Occipital lobe (tissue), 2 donors: ENCODE results near the gene SPDYE16. TPM values are rescaled to one million over a fixed set of nuclear protein-coding genes. Genes with fewer than 3 reads are reported as not detected.
"Not testable (repeated sequence)": the region's sequence is repeated elsewhere in the genome, so short reads cannot be mapped to it uniquely, and the experiment has no call there.

Experiments
- DNase-seq: peaks from one replicate; lab custom pipeline; 2025; lab: John Stamatoyannopoulos, UW
- total RNA-seq: library from RNA; depleted of rRNA; stranded (reverse); fragments of >200 nt; gene quantifications from one replicate; pipeline ENCODE4 v1.2.3, GENCODE V29; 2014

Gene SPDYE16
- total RNA-seq, 1 donor from 2014 or later, result not detected

DNA sequence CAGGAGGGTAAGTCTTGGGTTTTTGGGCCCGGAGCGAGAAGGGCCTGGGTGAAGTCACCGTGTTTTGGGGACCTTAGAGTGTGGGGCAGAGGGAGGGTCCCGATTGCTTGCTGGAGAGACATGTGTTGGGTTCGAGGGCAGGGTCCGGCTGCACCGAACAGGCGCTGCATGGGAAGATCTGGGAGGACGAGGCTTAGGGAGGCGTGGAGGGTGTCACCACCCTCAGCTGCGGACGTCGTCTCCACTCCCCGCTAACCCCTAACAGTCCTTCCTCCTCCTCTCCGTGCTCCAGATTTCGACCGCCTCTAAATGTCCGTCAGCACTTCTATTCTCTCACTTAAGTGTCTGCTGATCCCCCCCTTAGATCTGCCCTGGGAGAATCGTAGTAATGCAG is 6.8 kb upstream of the SPDYE16 start:
- DNase-seq, result peak; percentile 3

DNA sequence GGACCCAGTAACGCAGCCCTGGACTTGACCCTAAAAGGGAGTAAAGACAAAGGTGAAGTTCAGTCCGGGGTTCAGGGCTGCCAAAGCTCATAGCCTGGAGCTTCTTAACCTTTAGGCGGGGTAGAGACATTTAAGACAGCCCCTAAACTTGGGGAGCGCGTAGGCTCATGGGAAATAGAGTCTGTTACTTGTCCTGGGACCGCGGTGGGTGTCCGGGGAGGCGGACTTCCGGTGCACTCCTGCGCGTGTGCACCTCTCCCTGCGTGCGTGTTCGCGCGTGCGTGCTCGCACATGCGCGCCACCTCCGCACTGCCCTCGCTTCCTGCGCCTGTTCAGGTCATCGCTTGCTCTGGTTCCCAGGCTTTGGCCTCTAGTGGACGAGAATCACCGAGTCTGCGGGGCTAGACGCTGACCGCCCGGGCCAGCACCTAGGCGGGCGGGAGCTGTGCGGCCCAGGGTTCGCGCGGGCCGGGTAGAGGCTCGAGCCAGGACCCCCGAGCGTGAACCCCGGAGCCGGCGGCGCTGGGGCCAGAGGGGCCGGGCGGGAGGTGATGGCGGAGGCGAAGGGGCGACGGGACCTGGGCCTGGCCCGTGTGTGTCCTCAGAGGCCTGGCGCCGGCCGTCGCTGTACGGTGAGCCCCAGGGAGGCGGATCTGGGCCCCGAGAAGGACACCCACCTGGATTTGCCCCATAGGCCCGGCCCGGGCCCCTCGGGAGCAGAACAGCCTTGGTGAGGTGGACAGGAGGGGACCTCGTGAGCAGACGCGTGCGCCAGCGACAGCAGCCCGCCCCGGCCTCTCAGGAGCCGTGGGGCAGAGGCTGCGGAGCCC is 6.1 kb upstream of the SPDYE16 start:
- DNase-seq, result peak; percentile 79

DNA sequence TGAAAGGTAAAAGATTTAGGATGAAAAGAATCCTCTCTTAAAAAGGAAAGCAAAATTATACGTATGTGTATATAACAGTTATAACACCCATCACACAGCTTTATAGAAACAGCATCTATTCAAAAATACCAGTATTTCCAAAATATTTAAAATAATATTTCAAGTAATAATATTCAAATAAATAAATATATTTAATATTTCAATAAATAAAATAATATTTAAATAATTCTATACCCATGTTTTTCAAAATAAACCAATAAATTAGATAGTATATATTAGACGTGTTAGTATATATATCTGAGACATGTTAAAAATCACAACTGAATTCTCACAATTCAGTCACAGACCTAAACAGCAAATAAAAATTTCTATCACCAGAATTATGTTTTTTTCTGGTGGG is 11.5 kb downstream of the SPDYE16 start:
- not testable (repeated sequence) for DNase-seq

DNA sequence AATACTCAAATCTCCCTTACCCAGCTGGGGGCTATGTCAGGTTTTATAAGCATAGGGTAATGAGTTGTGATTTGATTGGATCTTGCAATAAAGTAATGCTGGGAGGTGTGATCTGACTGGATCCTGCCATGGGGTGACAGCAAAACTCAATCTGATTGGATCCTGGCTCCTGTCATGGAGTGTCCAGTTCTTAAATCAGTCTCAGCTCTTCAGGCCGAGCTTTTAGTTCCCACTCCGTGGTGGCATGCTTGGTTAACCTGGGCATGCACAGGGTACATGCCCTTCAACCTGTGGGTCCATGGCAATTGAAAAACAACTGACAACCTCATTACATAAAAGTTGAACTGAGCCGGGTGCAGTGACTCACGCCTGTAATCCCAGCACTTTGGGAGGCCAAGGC is 16.9 kb downstream of the SPDYE16 start:
- DNase-seq, result not testable (repeated sequence)

DNA sequence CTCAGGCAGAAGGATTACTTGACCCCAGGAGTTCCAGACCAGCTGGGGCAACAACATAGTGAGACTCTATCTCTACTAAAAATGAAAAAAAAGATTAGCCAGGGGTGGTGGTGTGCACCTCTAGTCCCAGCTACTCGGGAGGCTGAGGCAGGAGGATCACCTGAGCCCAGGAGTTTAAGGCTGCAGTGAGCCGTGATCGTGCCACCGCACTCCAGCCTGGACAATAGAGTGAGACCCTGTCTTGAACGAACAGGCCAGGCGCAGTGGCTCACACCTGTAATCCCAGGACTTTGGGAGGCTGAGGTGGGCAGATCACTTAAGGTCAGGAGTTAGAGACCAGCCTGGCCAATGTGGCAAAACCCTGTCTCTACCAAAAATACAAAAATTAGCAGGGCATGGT is 26.2 kb downstream of the SPDYE16 start:
- not testable (repeated sequence) for DNase-seq

DNA sequence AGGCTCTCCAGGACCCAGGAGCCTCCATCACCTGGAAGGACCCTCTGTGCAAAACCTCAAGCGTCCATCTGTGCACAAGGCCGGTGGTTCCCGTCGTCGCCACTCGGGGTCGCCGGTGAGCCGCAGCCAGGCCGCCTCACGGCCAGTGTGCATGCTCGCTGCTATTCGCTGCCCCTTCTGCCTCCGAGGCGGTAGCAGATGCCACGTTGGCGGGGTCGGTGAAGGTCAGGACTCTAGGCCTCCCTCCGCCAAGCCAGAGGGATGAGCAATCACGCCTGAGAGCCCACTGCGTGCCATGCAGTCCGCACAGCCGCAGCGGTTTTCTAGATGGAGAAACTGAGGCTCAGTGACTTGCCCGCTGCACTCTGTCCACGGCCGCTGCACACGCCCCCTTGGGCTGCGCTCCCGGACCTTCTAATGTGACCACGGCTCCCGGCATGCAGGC is 27.1 kb downstream of the SPDYE16 start:
- DNase-seq, result no peak

DNA sequence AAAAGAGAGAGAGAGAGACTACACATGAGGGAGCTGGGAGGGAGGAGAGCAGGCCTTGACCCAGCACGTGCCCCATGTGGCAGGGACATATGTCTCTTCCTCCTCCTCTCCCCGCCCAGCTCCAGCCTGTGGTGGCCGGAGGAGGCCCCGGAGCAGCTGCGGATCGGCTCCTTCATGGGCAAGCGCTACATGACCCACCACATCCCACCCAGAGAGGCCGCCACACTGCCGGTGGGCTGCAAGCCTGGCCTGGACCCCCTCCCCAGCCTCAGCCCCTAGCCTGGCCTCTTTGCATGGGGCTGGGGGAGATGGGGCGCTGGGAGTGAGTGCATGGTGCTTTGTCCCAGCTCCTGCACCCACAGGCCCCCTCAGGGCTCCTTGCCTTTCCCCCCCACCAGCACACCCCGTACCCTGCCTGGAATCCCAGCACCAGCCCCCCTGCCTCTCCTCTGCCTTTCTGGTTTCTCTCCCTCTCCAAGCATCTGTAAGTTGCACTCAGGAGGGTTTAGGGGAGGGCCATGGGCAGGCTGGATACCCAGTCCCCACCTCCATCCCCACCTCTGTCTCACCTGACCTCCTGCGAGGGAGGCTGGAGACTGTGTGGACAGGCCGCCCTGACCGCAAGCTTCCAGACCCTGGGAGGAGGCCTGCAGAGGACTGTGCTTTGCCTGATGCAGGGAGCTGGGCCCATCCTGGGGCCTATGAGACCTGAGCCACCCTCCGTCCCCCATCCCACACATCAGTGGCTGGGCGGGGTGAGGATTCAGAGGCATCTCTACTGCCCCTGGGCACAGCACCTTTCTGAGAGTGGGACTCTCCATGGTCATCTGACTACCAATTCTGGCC is 27.9 kb downstream of the SPDYE16 start:
- DNase-seq, result no peak

DNA sequence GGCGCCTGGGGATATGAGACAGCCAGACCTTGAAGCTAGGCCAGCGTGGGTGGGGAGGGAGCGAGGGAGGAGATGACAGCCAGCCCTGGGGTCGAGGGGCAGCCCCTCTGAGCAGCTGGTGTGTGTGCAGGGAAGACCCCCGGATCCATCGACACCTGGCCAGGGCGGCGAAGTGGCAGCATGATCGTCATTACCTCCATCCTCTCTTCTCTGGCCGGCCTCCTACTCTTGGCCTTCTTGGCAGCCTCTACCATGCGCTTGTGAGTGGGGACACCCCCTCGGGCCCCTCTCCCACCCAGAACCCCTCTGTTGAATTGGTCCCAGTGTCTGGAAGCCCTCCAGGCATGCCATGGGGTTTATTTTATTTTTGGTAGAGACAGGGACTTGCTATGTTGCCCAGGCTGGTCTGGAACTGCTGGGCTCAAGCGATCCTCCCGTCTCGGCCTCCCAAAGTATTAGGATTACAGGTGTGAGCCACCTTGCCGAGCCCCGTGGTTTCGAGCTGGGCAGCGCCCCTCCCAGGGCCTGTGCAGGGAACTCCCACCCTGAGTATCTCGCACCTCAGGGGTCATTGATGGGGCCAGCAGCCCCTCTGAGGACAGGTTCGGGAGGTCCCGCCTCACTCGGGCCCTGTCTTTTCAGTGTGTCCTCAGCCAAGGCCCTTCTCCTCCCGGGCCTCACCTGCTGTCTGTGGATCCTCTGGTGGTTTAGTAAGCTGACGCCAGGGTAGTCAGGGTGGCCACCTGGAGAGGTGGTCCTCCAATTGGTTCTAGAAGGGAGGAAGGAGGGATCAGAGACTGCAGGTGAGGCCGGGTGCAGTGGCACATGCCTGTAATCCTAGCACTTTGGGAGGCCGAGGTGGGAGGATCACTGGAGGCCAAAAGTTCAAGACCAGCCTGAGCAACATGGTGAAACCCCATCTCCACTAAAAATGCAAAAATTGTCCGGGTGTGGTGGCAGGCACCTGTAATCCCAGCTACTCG is 29.0 kb downstream of the SPDYE16 start:
- no peak for DNase-seq

DNA sequence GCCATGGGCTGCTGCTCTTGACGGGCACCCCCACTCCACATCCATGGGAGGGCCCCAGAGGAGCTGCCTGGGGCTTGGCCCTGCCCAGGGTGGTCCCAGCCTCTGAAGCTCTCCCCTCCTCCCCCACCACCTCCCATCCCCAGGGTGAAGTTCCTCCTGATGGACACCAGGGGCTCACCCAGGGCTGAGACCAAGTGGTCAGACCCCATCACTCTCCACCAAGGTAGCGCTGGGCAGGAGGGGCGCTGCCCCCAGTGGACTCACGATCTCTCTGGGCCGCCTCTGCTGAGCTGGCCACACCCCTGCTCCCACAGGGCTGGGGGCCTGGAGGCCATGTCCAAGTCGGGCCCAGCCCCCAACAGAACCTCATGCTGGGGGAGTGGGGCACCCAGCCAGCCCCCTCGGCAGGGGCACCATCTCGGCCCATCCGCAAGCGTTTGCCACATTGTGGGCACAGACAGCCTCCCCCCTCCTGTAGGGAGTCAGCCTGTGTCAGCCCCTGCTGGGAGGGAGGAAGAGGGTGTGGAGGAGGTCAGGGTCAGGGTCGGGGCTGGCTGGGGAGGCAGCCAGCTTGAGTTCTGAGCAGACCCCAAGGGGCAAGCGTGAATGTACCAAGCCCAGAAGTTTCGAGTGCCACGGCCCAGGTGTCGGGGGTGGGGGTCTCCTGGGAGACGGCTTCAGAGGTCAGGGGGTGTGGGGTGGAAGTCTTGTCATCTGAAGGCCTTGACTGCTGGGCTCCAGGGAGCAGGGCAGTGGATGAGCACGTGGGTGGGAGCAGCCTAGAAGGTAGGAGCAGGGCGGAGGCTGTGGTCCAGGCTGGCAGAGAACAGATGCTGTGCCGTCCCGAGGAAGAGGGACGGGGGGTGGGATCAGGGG is 29.9 kb downstream of the SPDYE16 start:
- no peak for DNase-seq

DNA sequence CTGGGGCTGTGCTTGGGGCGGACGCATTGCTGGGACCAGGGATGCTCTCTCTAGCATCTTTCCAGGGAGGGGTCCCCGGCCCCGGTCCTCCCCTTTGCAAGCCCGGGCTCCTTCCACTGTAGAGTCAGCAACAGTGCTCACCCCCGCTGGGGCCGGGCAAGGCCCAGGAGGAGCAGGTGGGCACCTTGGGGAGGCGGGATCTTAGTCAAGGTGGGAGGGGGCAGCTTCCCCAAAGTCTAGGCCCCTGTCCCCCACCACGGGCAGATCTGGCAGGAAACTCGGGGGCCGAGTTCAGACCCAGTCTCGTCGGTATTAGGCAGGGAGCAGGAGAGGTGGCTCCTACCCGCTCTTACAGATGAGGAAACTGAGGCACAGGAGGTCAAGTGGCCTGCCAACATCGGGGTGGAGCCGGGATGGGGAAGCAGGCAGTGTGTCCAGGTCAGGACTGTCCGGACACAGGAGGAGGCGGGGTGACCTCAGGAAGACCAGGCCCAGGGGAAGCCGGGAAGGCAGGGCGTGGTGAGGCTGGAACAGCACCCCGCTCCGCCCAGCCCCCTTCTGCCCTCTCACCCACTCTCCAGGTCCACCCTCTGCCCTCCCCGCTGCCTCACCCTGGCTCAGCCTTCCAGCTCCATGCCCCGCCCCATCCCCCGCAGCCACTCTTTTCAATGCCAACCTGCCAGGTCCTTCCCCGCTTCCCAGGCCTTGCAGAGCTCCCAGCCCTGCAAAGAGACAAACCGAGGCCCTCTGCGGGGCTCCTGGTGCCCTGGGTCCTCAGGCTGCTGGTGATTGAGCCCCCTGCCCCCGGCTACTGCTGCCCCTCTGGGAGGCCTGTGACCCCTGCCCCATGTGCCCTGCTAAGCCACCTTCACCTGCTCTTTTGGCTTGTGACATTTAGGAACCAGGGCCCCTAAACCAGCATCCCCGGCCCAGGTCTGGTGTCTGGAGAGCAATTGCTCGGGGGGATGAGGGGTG is 30.9 kb downstream of the SPDYE16 start:
- DNase-seq, result not testable (repeated sequence)

DNA sequence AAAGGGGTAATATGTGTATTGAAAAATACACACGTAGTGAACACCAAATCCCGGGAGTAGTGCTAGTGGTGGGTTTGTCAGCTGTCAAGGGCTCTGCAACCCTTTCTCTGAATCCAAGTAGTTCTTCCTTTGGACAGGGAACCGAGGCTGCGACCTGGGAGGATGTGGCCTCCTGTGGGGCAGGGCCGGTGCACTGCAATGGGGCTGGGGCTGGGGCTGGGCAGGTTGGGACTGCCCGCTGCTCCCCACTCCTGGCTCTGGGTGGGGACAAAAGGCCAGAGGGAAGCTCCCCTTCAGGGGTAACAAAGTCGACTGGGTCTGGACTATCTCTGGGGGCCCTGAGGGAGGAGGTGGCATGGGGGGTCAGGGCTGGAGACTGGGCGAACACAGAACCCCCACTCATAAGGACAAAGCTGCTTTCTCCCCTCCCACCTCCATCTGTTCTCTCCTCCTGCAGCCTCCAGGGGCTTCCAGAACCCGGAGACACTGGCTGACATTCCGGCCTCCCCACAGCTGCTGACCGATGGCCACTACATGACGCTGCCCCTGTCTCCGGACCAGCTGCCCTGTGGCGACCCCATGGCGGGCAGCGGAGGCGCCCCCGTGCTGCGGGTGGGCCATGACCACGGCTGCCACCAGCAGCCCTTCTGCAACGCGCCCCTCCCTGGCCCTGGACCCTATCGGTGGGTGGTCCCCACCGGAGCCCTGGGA is 31.7 kb downstream of the SPDYE16 start:
- DNase-seq, result not testable (repeated sequence)

DNA sequence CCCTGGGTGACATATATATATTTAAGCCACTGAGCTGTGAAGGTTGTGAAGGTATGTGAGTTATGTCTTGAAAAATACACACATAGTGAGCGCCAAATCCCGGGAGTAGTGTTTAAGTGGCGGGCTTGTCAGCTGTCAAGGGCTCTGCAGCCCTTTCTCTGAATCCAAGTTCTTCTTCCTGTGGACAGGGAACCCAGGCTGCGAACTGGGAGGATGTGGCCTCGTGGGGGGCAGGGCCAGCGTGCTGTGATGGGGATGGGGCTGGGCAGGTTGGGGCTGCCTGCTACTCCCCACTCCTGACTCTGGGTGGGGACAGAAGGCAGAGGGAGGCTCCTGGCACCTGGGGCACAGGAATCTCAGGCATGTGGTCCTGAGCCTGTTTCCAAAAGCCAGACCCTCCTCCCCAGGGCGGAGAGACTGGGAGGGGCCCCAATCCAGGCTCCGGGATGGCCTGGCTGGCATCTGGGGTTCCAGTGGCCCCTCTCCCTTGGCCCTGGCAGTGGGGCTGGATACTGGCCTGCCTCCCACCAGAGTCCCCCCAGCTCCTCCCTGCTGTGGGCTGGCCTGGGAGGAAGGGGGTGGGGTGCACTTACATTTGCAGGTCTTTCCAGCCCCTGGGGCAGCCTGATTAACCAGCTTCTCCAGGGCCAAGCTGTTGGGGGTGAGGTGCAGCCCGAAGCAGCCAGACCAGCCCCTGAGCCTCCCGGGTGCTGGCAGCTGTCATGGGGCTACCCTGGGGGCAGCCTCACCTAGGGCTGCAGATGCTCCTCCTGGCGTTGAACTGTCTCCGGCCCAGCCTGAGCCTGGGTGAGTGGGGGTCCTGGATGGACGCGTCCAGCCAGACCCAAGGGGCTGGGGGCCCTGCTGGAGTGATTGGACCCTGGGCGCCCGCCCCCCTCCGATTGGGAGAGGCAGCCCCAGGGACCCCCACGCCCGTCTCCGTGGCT is 32.9 kb downstream of the SPDYE16 start, which contains the start of gene UPK3B:
Gene UPK3B, plus strand, starts transcription at position 622 of the 947 bp plus-strand sequence. Its CDS starts 101 bp downstream, at position 723.
- no peak for DNase-seq

DNA sequence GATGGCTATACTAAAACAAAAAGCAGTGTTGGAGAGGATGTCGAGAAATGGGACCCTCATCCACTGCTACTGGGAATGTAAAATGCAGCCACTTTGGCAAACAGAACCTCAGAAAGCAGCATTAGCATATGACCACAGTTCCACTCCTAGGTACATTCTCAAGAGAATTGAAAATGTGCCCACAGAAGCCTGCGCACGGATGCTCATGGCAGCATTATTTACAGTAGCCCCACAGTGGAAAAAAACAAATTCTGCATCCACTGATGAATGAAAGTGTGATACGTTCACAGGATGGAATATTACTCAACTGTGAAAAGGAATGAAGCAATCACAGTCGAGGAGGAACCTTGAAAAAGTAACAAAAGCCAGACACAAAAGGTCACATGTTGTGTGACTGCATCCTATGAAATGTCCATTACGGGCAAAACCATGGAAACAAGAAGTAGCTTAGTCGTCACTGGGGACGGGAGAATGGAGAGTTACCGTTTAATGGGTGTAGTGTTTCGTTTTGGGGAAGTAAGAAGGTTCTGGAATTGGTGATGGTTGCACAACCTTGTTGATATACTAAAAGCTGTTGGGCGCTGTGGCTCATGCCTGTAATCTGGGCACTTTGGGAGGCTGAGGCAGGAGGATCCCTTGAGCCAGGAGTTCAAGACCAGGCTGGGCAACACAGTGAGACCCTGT is 35.2 kb downstream of the SPDYE16 start:
- DNase-seq, result no peak

DNA sequence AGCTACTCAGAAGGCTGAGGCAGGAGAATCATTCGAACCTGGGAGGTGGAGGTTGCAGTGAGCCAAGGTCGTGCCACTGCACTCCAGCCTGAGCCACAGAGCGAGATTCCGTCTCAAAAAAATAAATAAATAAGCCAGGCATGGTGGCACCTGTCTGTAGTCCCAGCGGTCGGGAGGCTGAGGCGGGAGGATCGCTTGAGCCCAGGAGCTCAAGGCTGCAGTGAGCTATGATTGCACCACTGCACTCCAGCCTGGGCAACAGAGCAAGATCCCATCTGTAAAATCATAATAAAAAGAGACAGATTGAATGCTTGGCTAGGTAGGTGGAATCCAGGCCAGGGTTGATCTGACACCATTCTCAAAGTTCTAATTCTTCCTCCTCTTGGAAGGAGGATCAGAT is 36.5 kb downstream of the SPDYE16 start:
- DNase-seq, result not testable (repeated sequence)

DNA sequence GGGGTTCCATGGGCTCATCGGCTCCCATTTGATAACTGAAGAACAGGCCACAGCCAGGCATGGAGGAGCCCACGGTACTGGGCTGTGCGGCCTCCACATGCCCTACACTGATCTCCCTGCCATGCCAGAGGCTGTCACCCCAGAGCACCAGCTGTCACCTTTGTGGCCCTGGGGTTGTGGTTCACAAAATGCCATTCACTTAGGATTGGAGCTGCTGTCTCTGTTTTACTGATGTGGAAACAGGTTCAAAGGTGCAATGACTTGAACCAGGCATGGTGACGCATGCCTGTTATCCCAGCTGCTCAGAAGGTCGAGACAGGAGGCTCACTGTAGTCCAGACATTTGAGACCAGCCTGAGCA is 37.0 kb downstream of the SPDYE16 start:
- no peak for DNase-seq
